Measurements from ENCODE around the gene INTS1.

Gene INTS1

DNA sequence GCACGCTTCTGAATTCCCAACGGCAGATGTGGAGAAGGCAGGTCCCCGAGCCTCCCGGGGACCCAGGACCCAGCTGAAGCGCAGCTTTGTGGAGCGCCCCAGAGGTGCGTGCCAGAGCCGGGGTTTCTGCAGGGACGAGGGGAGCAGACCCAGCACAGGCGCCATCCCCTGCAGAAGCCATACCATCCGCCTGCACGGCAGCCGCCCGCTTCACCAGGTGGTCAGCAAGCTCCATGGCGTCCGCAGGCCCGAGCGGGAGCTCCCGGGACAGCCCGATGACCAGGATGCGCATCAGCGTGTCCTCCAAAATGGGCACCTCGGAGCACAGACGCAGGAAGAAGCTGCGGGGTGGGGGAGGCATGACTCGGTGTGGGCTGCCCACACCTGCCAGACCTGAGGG is 10.6 kb downstream of the INTS1 start:
- H3K36me3 ChIP-seq (ENCODE audit: control insufficient read depth in 4 of 4, insufficient read depth in 4 of 4, low read length in 3 of 4) = peaks cover 6 to 95% (median 57%) of the 10 kb centered on the region in 4 experiments
- WGBS (ENCODE audit: insufficient coverage) = 96% methylated on average over 26 of the region's 26 CpGs
- H3K27ac ChIP-seq (ENCODE audit: insufficient read depth in 1 of 2, low read depth in 1 of 2, low read length in 2 of 2, poor library complexity in 1 of 2, severe bottlenecking in 2 of 2) = no peak overlapping the region
- DNase-seq = no peak
- no peaks in the 10 kb centered on the region for H3K9me3 ChIP-seq (ENCODE audit: control extremely low read depth in 1 of 5, control insufficient read depth in 4 of 5, insufficient read depth in 2 of 5, low read depth in 1 of 5, low read length in 4 of 5)
- ChIA-PET POLR2A (interaction anchor here (1.1 kb wide), 1 partner anchor 20 kb away, joined by 3 read pairs; no protein-coding TSS in a partner anchor), CTCF (interaction anchor here (1.2 to 1.8 kb wide), 2 partner anchors 10 to 15 kb away, joined by 4 to 5 read pairs; no protein-coding TSS in a partner anchor)
- H3K4me1 ChIP-seq (ENCODE audit: control extremely low read depth in 1 of 4, control insufficient read depth in 4 of 4, insufficient read depth in 4 of 4, low read length in 3 of 4) = no peaks in the 10 kb centered on the region
- no peak overlapping the region for H3K4me3 ChIP-seq (ENCODE audit: control insufficient read depth in 1 of 7, extremely low read depth in 1 of 7, insufficient read depth in 4 of 7, low read depth in 2 of 7, low read length in 6 of 7)
- no peaks in the 10 kb centered on the region for H3K27me3 ChIP-seq (replicated peaks in 2 of 5; ENCODE audit: control insufficient read depth in 4 of 5, insufficient read depth in 5 of 5, low read length in 4 of 5)

DNA sequence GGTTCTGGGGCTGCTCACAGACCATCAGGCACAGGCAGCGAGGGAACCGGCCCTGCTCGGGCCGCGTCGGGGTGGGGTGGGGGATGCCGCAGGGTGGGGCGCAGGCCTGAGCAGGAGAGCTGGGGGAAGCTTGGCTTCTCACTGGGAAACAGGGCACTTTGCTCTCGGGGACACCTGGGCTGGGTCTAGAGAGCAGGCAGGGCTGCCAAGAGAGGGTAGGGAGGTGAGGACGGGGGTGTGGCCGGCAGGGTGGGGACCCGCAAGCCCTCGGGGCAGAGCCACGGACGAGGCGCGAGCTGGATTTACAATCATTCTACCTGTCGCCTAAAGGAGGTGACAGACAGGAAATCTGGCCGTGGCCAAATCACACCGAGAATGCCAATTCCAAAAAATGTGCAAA is 11.1 kb downstream of the INTS1 start:
- WGBS (ENCODE audit: insufficient coverage) = 98% methylated on average over 15 of the region's 20 CpGs
- Histone ChIP-seq H3K4me3 (ENCODE audit: control insufficient read depth in 1 of 7, extremely low read depth in 1 of 7, insufficient read depth in 4 of 7, low read depth in 2 of 7, low read length in 6 of 7) (no peak overlapping the region), H3K36me3 (ENCODE audit: control insufficient read depth in 4 of 4, insufficient read depth in 4 of 4, low read length in 3 of 4) (peaks cover 6 to 95% (median 59%) of the 10 kb centered on the region in 4 experiments), H3K4me1 (ENCODE audit: control extremely low read depth in 1 of 4, control insufficient read depth in 4 of 4, insufficient read depth in 4 of 4, low read length in 3 of 4) (no peaks in the 10 kb centered on the region), H3K27ac (ENCODE audit: insufficient read depth in 1 of 2, low read depth in 1 of 2, low read length in 2 of 2, poor library complexity in 1 of 2, severe bottlenecking in 2 of 2) (no peak overlapping the region), H3K27me3 (replicated peaks in 2 of 5; ENCODE audit: control insufficient read depth in 4 of 5, insufficient read depth in 5 of 5, low read length in 4 of 5) (no peaks in the 10 kb centered on the region), H3K9me3 (ENCODE audit: control extremely low read depth in 1 of 5, control insufficient read depth in 4 of 5, insufficient read depth in 2 of 5, low read depth in 1 of 5, low read length in 4 of 5) (no peaks in the 10 kb centered on the region)
- ChIA-PET CTCF (interaction anchor here (1.2 to 1.8 kb wide), 2 partner anchors 10 to 15 kb away, joined by 4 to 5 read pairs; no protein-coding TSS in a partner anchor), POLR2A (interaction anchor here (1.1 kb wide), 1 partner anchor 20 kb away, joined by 3 read pairs; no protein-coding TSS in a partner anchor)
- DNase-seq = no peak

DNA sequence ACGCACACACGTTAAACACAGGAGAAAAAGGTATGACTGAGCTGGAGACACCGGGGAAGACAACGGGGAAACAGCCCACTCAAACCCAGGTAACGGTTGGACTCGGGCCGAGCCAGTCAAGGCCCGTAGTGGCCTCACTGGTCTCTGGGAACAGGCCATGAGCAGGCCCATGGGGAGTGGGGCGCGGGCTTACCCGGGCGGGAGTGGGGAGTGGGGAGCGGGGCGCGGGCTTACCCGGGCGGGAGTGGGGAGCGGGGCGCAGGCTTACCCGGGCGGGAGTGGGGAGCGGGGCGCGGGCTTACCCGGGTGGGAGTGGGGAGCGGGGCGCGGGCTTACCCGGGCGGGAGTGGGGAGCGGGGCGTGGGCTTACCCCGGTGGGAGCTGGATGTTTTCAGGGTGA is 11.5 kb downstream of the INTS1 start:
- CTCF ChIA-PET = interaction anchor here (1.2 kb wide), 1 partner anchor 16 kb away, joined by 5 read pairs; no protein-coding TSS in a partner anchor
- 97% methylated on average over 13 of the region's 33 CpGs for WGBS (ENCODE audit: insufficient coverage)
- DNase-seq = no peak

DNA sequence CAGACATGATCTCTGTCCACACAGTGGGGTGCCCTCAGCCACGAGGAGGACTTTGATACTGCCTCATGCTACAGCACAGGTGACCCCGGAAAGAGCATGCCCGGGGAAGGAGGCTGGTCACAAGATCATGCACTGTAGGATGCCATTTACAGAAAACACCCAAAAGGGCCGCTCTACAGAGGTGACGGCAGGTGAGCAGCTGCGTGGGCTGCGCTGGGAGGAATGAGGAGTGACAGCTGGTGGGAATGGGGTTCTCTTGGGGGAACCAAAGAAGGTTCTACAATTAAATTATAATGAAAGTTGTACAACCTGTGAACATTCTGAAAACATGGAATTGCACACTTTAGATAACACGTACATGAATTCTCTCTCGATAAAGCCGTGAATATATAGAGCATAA is 12.0 kb downstream of the INTS1 start:
- POLR2A ChIA-PET = interaction anchor here (1.1 kb wide), 1 partner anchor 21 kb away, joined by 3 read pairs; no protein-coding TSS in a partner anchor

More for the DNA sequence above, 11.5 kb downstream of the INTS1 start:
- POLR2A ChIA-PET = interaction anchor here (1.1 kb wide), 1 partner anchor 21 kb away, joined by 3 read pairs; no protein-coding TSS in a partner anchor
- no peaks in the 10 kb centered on the region for H3K9me3 ChIP-seq (ENCODE audit: control extremely low read depth in 1 of 5, control insufficient read depth in 4 of 5, insufficient read depth in 2 of 5, low read depth in 1 of 5, low read length in 4 of 5)
- peaks cover 7 to 95% (median 59%) of the 10 kb centered on the region in 4 experiments for H3K36me3 ChIP-seq (ENCODE audit: control insufficient read depth in 4 of 4, insufficient read depth in 4 of 4, low read length in 3 of 4)
- H3K4me3 ChIP-seq (ENCODE audit: control insufficient read depth in 1 of 7, extremely low read depth in 1 of 7, insufficient read depth in 4 of 7, low read depth in 2 of 7, low read length in 6 of 7) = no peak overlapping the region
- no peak overlapping the region for H3K27ac ChIP-seq (ENCODE audit: insufficient read depth in 1 of 2, low read depth in 1 of 2, low read length in 2 of 2, poor library complexity in 1 of 2, severe bottlenecking in 2 of 2)
- H3K4me1 ChIP-seq (ENCODE audit: control extremely low read depth in 1 of 4, control insufficient read depth in 4 of 4, insufficient read depth in 4 of 4, low read length in 3 of 4) = no peaks in the 10 kb centered on the region
- H3K27me3 ChIP-seq (replicated peaks in 2 of 5; ENCODE audit: control insufficient read depth in 4 of 5, insufficient read depth in 5 of 5, low read length in 4 of 5) = no peaks in the 10 kb centered on the region

DNA sequence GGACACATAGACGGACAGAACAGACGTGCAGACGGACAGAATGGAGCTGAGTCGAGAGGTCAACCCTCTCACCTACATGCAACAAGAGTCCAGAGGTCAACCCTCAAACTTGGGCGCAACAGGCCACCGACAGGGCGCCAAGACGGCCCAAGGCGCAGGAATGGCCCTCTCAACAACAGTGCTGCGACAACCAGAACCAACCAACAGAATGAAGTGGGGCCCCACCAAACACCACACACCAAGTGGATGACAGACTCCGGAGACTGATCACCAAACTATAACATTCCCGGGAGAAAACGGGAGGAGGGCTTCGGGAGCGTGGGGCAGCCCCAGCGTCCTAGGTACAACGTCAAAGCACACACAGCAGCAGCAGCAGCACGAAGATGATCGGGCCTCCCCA is 13.4 kb downstream of the INTS1 start:
- POLR2A ChIA-PET = no interaction called here
- Histone ChIP-seq H3K9me3 (ENCODE audit: control extremely low read depth in 1 of 5, control insufficient read depth in 4 of 5, insufficient read depth in 2 of 5, low read depth in 1 of 5, low read length in 4 of 5) (no peaks in the 10 kb centered on the region), H3K4me1 (ENCODE audit: control extremely low read depth in 1 of 4, control insufficient read depth in 4 of 4, insufficient read depth in 4 of 4, low read length in 3 of 4) (no peaks in the 10 kb centered on the region), H3K27me3 (replicated peaks in 2 of 5; ENCODE audit: control insufficient read depth in 4 of 5, insufficient read depth in 5 of 5, low read length in 4 of 5) (no peaks in the 10 kb centered on the region), H3K27ac (ENCODE audit: insufficient read depth in 1 of 2, low read depth in 1 of 2, low read length in 2 of 2, poor library complexity in 1 of 2, severe bottlenecking in 2 of 2) (no peak overlapping the region), H3K36me3 (ENCODE audit: control insufficient read depth in 4 of 4, insufficient read depth in 4 of 4, low read length in 3 of 4) (peaks cover 9 to 92% (median 52%) of the 10 kb centered on the region in 4 experiments), H3K4me3 (ENCODE audit: control insufficient read depth in 1 of 7, extremely low read depth in 1 of 7, insufficient read depth in 4 of 7, low read depth in 2 of 7, low read length in 6 of 7) (no peak overlapping the region)
- 97% methylated on average over 16 of the region's 19 CpGs for WGBS (ENCODE audit: insufficient coverage)
- CTCF ChIA-PET = interaction anchor here (0.7 to 1.7 kb wide), 4 partner anchors 13 to 65 kb away, joined by 3 to 7 read pairs (median 3); partner anchors contain the start of genes INTS1 and TMEM184A
- DNase-seq = no peak

More for the DNA sequence above, 12.0 kb downstream of the INTS1 start:
- no peak overlapping the region for H3K27ac ChIP-seq (ENCODE audit: insufficient read depth in 1 of 2, low read depth in 1 of 2, low read length in 2 of 2, poor library complexity in 1 of 2, severe bottlenecking in 2 of 2)
- no peaks in the 10 kb centered on the region for H3K4me1 ChIP-seq (ENCODE audit: control extremely low read depth in 1 of 4, control insufficient read depth in 4 of 4, insufficient read depth in 4 of 4, low read length in 3 of 4)
- DNase-seq = no peak
- H3K4me3 ChIP-seq (ENCODE audit: control insufficient read depth in 1 of 7, extremely low read depth in 1 of 7, insufficient read depth in 4 of 7, low read depth in 2 of 7, low read length in 6 of 7) = no peak overlapping the region
- H3K27me3 ChIP-seq (replicated peaks in 2 of 5; ENCODE audit: control insufficient read depth in 4 of 5, insufficient read depth in 5 of 5, low read length in 4 of 5) = no peaks in the 10 kb centered on the region
- H3K36me3 ChIP-seq (ENCODE audit: control insufficient read depth in 4 of 4, insufficient read depth in 4 of 4, low read length in 3 of 4) = peaks cover 9 to 95% (median 57%) of the 10 kb centered on the region in 4 experiments
- CTCF ChIA-PET = interaction anchor here (1.2 to 1.3 kb wide), 2 partner anchors 14 to 16 kb away, joined by 3 to 5 read pairs; no protein-coding TSS in a partner anchor
- H3K9me3 ChIP-seq (ENCODE audit: control extremely low read depth in 1 of 5, control insufficient read depth in 4 of 5, insufficient read depth in 2 of 5, low read depth in 1 of 5, low read length in 4 of 5) = no peaks in the 10 kb centered on the region
- 98% methylated on average over 10 of the region's 10 CpGs for WGBS (ENCODE audit: insufficient coverage)

DNA sequence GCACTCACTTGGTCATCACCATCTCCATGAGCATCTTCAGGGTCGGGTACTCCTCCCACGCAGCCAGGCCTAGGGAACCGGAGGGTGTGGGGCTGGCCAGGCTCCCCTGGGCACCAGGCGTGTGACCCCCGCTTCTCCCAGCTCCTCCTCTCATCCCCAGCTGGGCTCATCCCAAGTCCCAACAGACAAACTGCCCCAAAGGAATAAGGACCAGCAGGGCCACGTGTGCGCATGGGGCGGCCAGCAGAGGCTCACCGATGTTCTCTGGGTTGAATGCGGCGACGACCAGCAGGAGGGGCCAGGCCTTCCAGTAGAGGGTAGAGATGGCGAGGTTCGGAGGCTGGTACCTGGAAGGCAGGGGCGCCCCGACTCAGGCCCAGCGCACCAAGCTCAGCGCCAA is 14.9 kb downstream of the INTS1 start:
- Histone ChIP-seq H3K9me3 (ENCODE audit: control extremely low read depth in 1 of 5, control insufficient read depth in 4 of 5, insufficient read depth in 2 of 5, low read depth in 1 of 5, low read length in 4 of 5) (no peaks in the 10 kb centered on the region), H3K4me1 (ENCODE audit: control extremely low read depth in 1 of 4, control insufficient read depth in 4 of 4, insufficient read depth in 4 of 4, low read length in 3 of 4) (no peaks in the 10 kb centered on the region), H3K36me3 (ENCODE audit: control insufficient read depth in 4 of 4, insufficient read depth in 4 of 4, low read length in 3 of 4) (peaks cover 9 to 92% (median 54%) of the 10 kb centered on the region in 4 experiments), H3K27me3 (replicated peaks in 2 of 5; ENCODE audit: control insufficient read depth in 4 of 5, insufficient read depth in 5 of 5, low read length in 4 of 5) (no peaks in the 10 kb centered on the region), H3K27ac (ENCODE audit: insufficient read depth in 1 of 2, low read depth in 1 of 2, low read length in 2 of 2, poor library complexity in 1 of 2, severe bottlenecking in 2 of 2) (no peak overlapping the region), H3K4me3 (ENCODE audit: control insufficient read depth in 1 of 7, extremely low read depth in 1 of 7, insufficient read depth in 4 of 7, low read depth in 2 of 7, low read length in 6 of 7) (no peak overlapping the region)
- no peak for DNase-seq
- WGBS (ENCODE audit: insufficient coverage) = 99% methylated on average over 18 of the region's 18 CpGs
- CTCF ChIA-PET = interaction anchor here (2.0 kb wide), 1 partner anchor 15 kb away, joined by 7 read pairs; no protein-coding TSS in a partner anchor
- POLR2A ChIA-PET = no interaction called here

DNA sequence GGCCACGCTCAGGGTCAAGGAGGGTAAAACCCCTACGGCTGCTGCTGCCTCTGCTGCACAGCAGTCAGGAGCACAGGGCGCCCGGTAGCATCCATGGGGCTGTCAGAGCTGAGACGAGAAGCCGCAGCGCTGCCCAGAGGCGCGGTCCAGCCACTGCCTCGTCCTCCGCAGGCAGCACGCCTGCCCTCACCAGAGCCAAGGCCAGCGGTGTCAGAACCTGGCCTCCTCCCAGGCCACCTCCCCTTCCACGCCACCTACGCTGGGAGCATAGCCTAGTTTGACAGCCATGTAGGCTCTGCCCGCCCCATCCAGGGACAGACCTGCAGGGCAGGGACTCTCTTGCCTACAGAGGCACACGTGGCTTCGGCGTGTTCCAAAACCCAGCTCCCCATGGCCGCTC is 16.2 kb downstream of the INTS1 start:
- CTCF ChIA-PET = interaction anchor here (1.4 to 2.0 kb wide), 2 partner anchors 14 to 56 kb away, joined by 3 to 7 read pairs; no protein-coding TSS in a partner anchor
- no peaks in the 10 kb centered on the region for H3K9me3 ChIP-seq (ENCODE audit: control extremely low read depth in 1 of 5, control insufficient read depth in 4 of 5, insufficient read depth in 2 of 5, low read depth in 1 of 5, low read length in 4 of 5)
- WGBS (ENCODE audit: insufficient coverage) = 100% methylated on average over 17 of the region's 20 CpGs
- H3K27me3 ChIP-seq (replicated peaks in 2 of 5; ENCODE audit: control insufficient read depth in 4 of 5, insufficient read depth in 5 of 5, low read length in 4 of 5) = no peaks in the 10 kb centered on the region
- peaks cover 9 to 92% (median 54%) of the 10 kb centered on the region in 4 experiments for H3K36me3 ChIP-seq (ENCODE audit: control insufficient read depth in 4 of 4, insufficient read depth in 4 of 4, low read length in 3 of 4)
- no peaks in the 10 kb centered on the region for H3K4me1 ChIP-seq (ENCODE audit: control extremely low read depth in 1 of 4, control insufficient read depth in 4 of 4, insufficient read depth in 4 of 4, low read length in 3 of 4)
- no peak for DNase-seq
- POLR2A ChIA-PET = no interaction called here
- no peak overlapping the region for H3K4me3 ChIP-seq (ENCODE audit: control insufficient read depth in 1 of 7, extremely low read depth in 1 of 7, insufficient read depth in 4 of 7, low read depth in 2 of 7, low read length in 6 of 7)
- no peak overlapping the region for H3K27ac ChIP-seq (ENCODE audit: insufficient read depth in 1 of 2, low read depth in 1 of 2, low read length in 2 of 2, poor library complexity in 1 of 2, severe bottlenecking in 2 of 2)
